Trophoblast cell (in vitro differentiated cells and primary cell): ENCODE results near the gene KREMEN2.

Source experiments
- DNase-seq, 2 donors: peaks; one replicate each; pipeline ENCODE4 v3.0.0-alpha.2; 2016
- H2AFZ ChIP-seq: 2 replicates; pipeline ENCODE4 v1.6.1; 2013; ENCODE audit warnings: low read length, moderate library complexity, mild to moderate bottlenecking; ENCODE audit not compliant: insufficient read depth, poor library complexity
- H2AK5ac ChIP-seq: 2 replicates; pipeline ENCODE4 v1.6.1; 2013; ENCODE audit warnings: mild to moderate bottlenecking, low read length
- H2BK120ac ChIP-seq: 2 replicates; pipeline ENCODE4 v1.6.1; 2013; ENCODE audit warnings: low read length, mild to moderate bottlenecking, moderate library complexity; ENCODE audit not compliant: insufficient read depth, poor library complexity
- H2BK12ac ChIP-seq: 2 replicates; pipeline ENCODE4 v1.6.1; 2013; ENCODE audit warnings: mild to moderate bottlenecking, low read length, moderate library complexity
- H2BK5ac ChIP-seq: 2 replicates; pipeline ENCODE4 v1.6.1; 2013; ENCODE audit warnings: low read length, low read depth, moderate library complexity, mild to moderate bottlenecking; ENCODE audit not compliant: poor library complexity
- H3K14ac ChIP-seq: 2 replicates; pipeline ENCODE4 v1.6.1; 2013; ENCODE audit warnings: mild to moderate bottlenecking, low read length
- H3K18ac ChIP-seq: 2 replicates; pipeline ENCODE4 v1.6.1; 2013; ENCODE audit warnings: mild to moderate bottlenecking, low read length
- H3K23ac ChIP-seq: 2 replicates; pipeline ENCODE4 v1.6.1; 2013; ENCODE audit warnings: low read length
- H3K27ac ChIP-seq: 2 replicates; pipeline ENCODE4 v1.5.1; 2013; ENCODE audit warnings: low read depth, mild to moderate bottlenecking, inconsistent platforms, low read length, moderate library complexity
- H3K27me3 ChIP-seq: 2 replicates; pipeline ENCODE4 v1.6.1; 2013; ENCODE audit warnings: inconsistent platforms, mild to moderate bottlenecking, low read length, moderate library complexity; ENCODE audit not compliant: insufficient read depth
- H3K36me3 ChIP-seq, 2 experiments: 1 replicate in 1 of 2; 2 replicates in 1 of 2; pipeline ENCODE4 v1.6.1; 2013; ENCODE audit warnings: low read length in 2 of 2, mild to moderate bottlenecking in 2 of 2, moderate library complexity in 1 of 2; ENCODE audit not compliant: insufficient read depth in 2 of 2, control insufficient read depth in 1 of 2
- H3K4ac ChIP-seq: 2 replicates; pipeline ENCODE4 v1.6.1; 2013; ENCODE audit warnings: low read depth, mild to moderate bottlenecking, low read length, moderate library complexity
- H3K4me1 ChIP-seq, 2 experiments: 1 replicate in 1 of 2; 2 replicates in 1 of 2; pipeline ENCODE4 v1.6.1; 2013; ENCODE audit warnings: low read length in 2 of 2, mild to moderate bottlenecking in 2 of 2, moderate library complexity in 1 of 2; ENCODE audit not compliant: insufficient read depth in 2 of 2, control insufficient read depth in 1 of 2
- H3K4me2 ChIP-seq: 2 replicates; pipeline ENCODE4 v1.6.1; 2013; ENCODE audit warnings: inconsistent platforms, mild to moderate bottlenecking, low read length, moderate library complexity
- H3K4me3 ChIP-seq: 2 replicates; pipeline ENCODE4 v1.5.1; 2013; ENCODE audit warnings: mild to moderate bottlenecking, low read depth, low read length, inconsistent platforms
- H3K79me1 ChIP-seq: one replicate; pipeline ENCODE4 v1.6.1; 2013; ENCODE audit warnings: low read length
- H3K79me2 ChIP-seq: 2 replicates; pipeline ENCODE4 v1.6.1; 2013; ENCODE audit warnings: low read length, mild to moderate bottlenecking; ENCODE audit not compliant: control insufficient read depth, insufficient read depth, poor library complexity
- H3K9ac ChIP-seq: 2 replicates; pipeline ENCODE4 v1.6.1; 2013; ENCODE audit warnings: mild to moderate bottlenecking, low read length
- H3K9me3 ChIP-seq: 2 replicates; pipeline ENCODE4 v1.6.1; 2013; ENCODE audit warnings: low read depth, mild to moderate bottlenecking, control low read depth, inconsistent platforms, low read length; ENCODE audit not compliant: insufficient read depth
- H4K12ac ChIP-seq: 2 replicates; pipeline ENCODE4 v1.6.1; 2013; ENCODE audit warnings: low read depth, mild to moderate bottlenecking, low read length, moderate library complexity
- H4K8ac ChIP-seq: 2 replicates; pipeline ENCODE4 v1.6.1; 2013; ENCODE audit warnings: low read depth, mild to moderate bottlenecking, low read length, moderate library complexity
- H4K91ac ChIP-seq: one replicate; pipeline ENCODE4 v1.6.1; 2013; ENCODE audit warnings: low read depth, mild to moderate bottlenecking, low read length, moderate library complexity
- WGBS: extraction: QIAGEN DNeasy Blood & Tissue Kit; methylation state at CpG from one replicate; pipeline ENCODE4 v1.1.7; 2013; ENCODE audit warnings: missing lambda C conversion rate; ENCODE audit not compliant: insufficient read length, insufficient coverage; ENCODE audit errors: extremely low coverage; 5-methylcytosine and 5-hydroxymethylcytosine counted together

Gene KREMEN2

GRCh38 chr16:2980227-2981176 lies 16.4 kb downstream of the KREMEN2 start, which contains the start of gene PKMYT1:
Gene PKMYT1, minus strand, starts transcription at chr16:2980446. Its CDS starts 789 bp downstream, at chr16:2979657.
- no peaks in the 10 kb centered on the region for H3K9me3 ChIP-seq
- peak within 1 kb of the TSS; percentile 96 for H3K4me2 ChIP-seq
- peak within 1 kb of the TSS; percentile 99 for H2AK5ac ChIP-seq
- peak within 1 kb of the TSS; percentile 90 for H2BK5ac ChIP-seq
- H3K27ac ChIP-seq = peak within 1 kb of the TSS; percentile 91
- no peak within 1 kb of the TSS for H3K23ac ChIP-seq
- H3K9ac ChIP-seq = peak within 1 kb of the TSS; percentile 98
- peak within 1 kb of the TSS; percentile 100 for H4K8ac ChIP-seq
- H3K14ac ChIP-seq = peak within 1 kb of the TSS; percentile 99
- peak within 1 kb of the TSS; percentile 100 for H3K18ac ChIP-seq
- peaks cover 15% of the 10 kb centered on the region for H3K79me1 ChIP-seq
- DNase-seq = peak; percentile 93 to 97
- H2AFZ ChIP-seq = peak within 1 kb of the TSS; percentile 93
- H2BK120ac ChIP-seq = peak within 1 kb of the TSS; percentile 97
- peaks cover 10% of the 10 kb centered on the region for H3K79me2 ChIP-seq
- H4K12ac ChIP-seq = peak within 1 kb of the TSS; percentile 97
- H3K27me3 ChIP-seq = no peaks in the 10 kb centered on the region
- H3K4me3 ChIP-seq = peak within 1 kb of the TSS; percentile 88
- H3K4ac ChIP-seq = peak within 1 kb of the TSS; percentile 97
- peak within 1 kb of the TSS; percentile 99 for H4K91ac ChIP-seq
- peaks cover 19 to 26% of the 10 kb centered on the region in 2 experiments for H3K36me3 ChIP-seq
- peaks cover 17 to 23% of the 10 kb centered on the region in 2 experiments for H3K4me1 ChIP-seq
- WGBS = no CpG with 5 or more reads among the region's 91 CpGs
- H2BK12ac ChIP-seq = peak within 1 kb of the TSS; percentile 25

GRCh38 chr16:2981177-2981898 lies 17.3 kb downstream of the KREMEN2 start:
- H3K4ac ChIP-seq = peak overlapping the region; percentile 15
- H3K14ac ChIP-seq = peak overlapping the region; percentile 99
- no peaks in the 10 kb centered on the region for H3K27me3 ChIP-seq
- DNase-seq = peak; percentile 10 to 48
- peak overlapping the region; percentile 100 for H3K18ac ChIP-seq
- H3K23ac ChIP-seq = no peak overlapping the region
- peaks cover 15% of the 10 kb centered on the region for H3K79me1 ChIP-seq
- H2BK120ac ChIP-seq = peak overlapping the region; percentile 97
- H3K9me3 ChIP-seq = no peaks in the 10 kb centered on the region
- peak overlapping the region; percentile 99 for H4K91ac ChIP-seq
- H2BK12ac ChIP-seq = peak overlapping the region; percentile 15
- peaks cover 17 to 23% of the 10 kb centered on the region in 2 experiments for H3K4me1 ChIP-seq
- H3K9ac ChIP-seq = no peak overlapping the region
- H4K8ac ChIP-seq = peak overlapping the region; percentile 100
- peaks cover 11 to 18% of the 10 kb centered on the region in 2 experiments for H3K36me3 ChIP-seq
- H2AK5ac ChIP-seq = peak overlapping the region; percentile 99
- no CpG with 5 or more reads among the region's 33 CpGs for WGBS
- H3K4me3 ChIP-seq = no peak overlapping the region
- H3K79me2 ChIP-seq = peaks cover 10% of the 10 kb centered on the region
- H4K12ac ChIP-seq = peak overlapping the region; percentile 97
- no peak overlapping the region for H2AFZ ChIP-seq
- H3K27ac ChIP-seq = peak overlapping the region; percentile 31
- H3K4me2 ChIP-seq = peak overlapping the region; percentile 96
- no peak overlapping the region for H2BK5ac ChIP-seq

GRCh38 chr16:2981899-2982250 lies 17.8 kb downstream of the KREMEN2 start:
- Histone ChIP-seq H4K12ac (no peak overlapping the region), H3K4me1 (peaks cover 17 to 23% of the 10 kb centered on the region in 2 experiments), H2BK12ac (no peak overlapping the region), H3K79me2 (peaks cover 10% of the 10 kb centered on the region), H2BK5ac (no peak overlapping the region), H3K27ac (peak overlapping the region; percentile 31), H2AFZ (no peak overlapping the region), H3K4ac (no peak overlapping the region), H4K91ac (no peak overlapping the region), H3K18ac (no peak overlapping the region), H3K9me3 (no peaks in the 10 kb centered on the region), H3K23ac (no peak overlapping the region), H3K27me3 (no peaks in the 10 kb centered on the region), H3K4me2 (no peak overlapping the region), H3K79me1 (peaks cover 15% of the 10 kb centered on the region), H3K4me3 (no peak overlapping the region), H3K14ac (no peak overlapping the region), H2AK5ac (no peak overlapping the region), H4K8ac (peak overlapping the region; percentile 100), H2BK120ac (no peak overlapping the region), H3K36me3 (peaks cover 6 to 13% of the 10 kb centered on the region in 2 experiments), H3K9ac (no peak overlapping the region)
- DNase-seq = no peak
- WGBS = no CpG with 5 or more reads among the region's 4 CpGs

- WGBS = no CpG with 5 or more reads among the region's 5 CpGs
- Histone ChIP-seq H3K4me1 (peaks cover 20 to 25% of the 10 kb centered on the region in 2 experiments), H3K14ac (no peak overlapping the region), H3K18ac (no peak overlapping the region), H2BK5ac (no peak overlapping the region), H3K79me2 (peaks cover 10% of the 10 kb centered on the region), H4K12ac (no peak overlapping the region), H4K8ac (no peak overlapping the region), H3K23ac (no peak overlapping the region), H3K36me3 (peaks cover 4 to 9% of the 10 kb centered on the region in 2 experiments), H2AK5ac (no peak overlapping the region), H3K27ac (no peak overlapping the region), H4K91ac (no peak overlapping the region), H3K4me3 (no peak overlapping the region), H2BK12ac (no peak overlapping the region), H2AFZ (no peak overlapping the region), H3K27me3 (no peaks in the 10 kb centered on the region), H3K9ac (no peak overlapping the region), H3K79me1 (peaks cover 15% of the 10 kb centered on the region), H3K9me3 (no peaks in the 10 kb centered on the region), H2BK120ac (no peak overlapping the region), H3K4me2 (no peak overlapping the region), H3K4ac (no peak overlapping the region)
- DNase-seq = no peak
Measured at GRCh38 chr16:2982402-2982801, 18.3 kb downstream of the KREMEN2 start.
